Measurements from ENCODE around the gene GPN1. TPM values are rescaled to one million over a fixed set of nuclear protein-coding genes. Genes with fewer than 3 reads are reported as not detected.
A peak's percentile ranks its signal among the peaks of the same experiment; 100 is the strongest.
"Not testable (repeated sequence)": the region's sequence is repeated elsewhere in the genome, so short reads cannot be mapped to it uniquely, and the experiment has no call there.

Gene GPN1
- total and polyA plus RNA-seq, 2 of the 8 experiments (the other 6 are each of a cell fraction or from before 2014, with no cell fraction given): 38.7 to 43.5 TPM

- H3K27ac ChIP-seq (ENCODE audit: low read depth, low read length); H2BK5ac ChIP-seq (ENCODE audit: low read depth, low read length); H3K56ac ChIP-seq (replicated peaks; ENCODE audit: insufficient read length, low read depth, low read length); H3K4me2 ChIP-seq (ENCODE audit: insufficient read depth in 1 of 2, low read depth in 2 of 2, low read length in 2 of 2); H3K23ac ChIP-seq (ENCODE audit: insufficient read length); CTCF ChIA-PET (ENCODE audit: partially characterized antibody); H4K20me1 ChIP-seq (replicated peaks in 1 of 2; ENCODE audit: control insufficient read depth in 1 of 2, insufficient read depth in 2 of 2, low read length in 2 of 2); H2BK12ac ChIP-seq (ENCODE audit: low read depth, low read length); H3K18ac ChIP-seq (ENCODE audit: extremely low read depth, low read length); H3K4me3 ChIP-seq (ENCODE audit: extremely low read depth in 1 of 4, insufficient read depth in 2 of 4, low read depth in 3 of 4, low read length in 4 of 4); H2BK120ac ChIP-seq (replicated peaks; ENCODE audit: low read depth, low read length); H3K14ac ChIP-seq (ENCODE audit: insufficient read length); H4K8ac ChIP-seq (ENCODE audit: extremely low read depth, insufficient read depth, low read length); H4K91ac ChIP-seq (replicated peaks; ENCODE audit: insufficient read length, low read length); H3K9ac ChIP-seq (replicated peaks in 1 of 4; ENCODE audit: extremely low read depth in 1 of 4, low read depth in 3 of 4, low read length in 3 of 4); H3K79me1 ChIP-seq (ENCODE audit: low read depth, low read length); FAIRE-seq; H3K4ac ChIP-seq (replicated peaks; ENCODE audit: insufficient read length, low read depth, low read length); H2AK5ac ChIP-seq (ENCODE audit: low read depth, low read length); H2BK20ac ChIP-seq (ENCODE audit: low read length); H3K23me2 ChIP-seq (ENCODE audit: low read depth, low read length); H3K4me1 ChIP-seq (replicated peaks in 1 of 4; ENCODE audit: control insufficient read depth in 3 of 4, insufficient read depth in 4 of 4, low read length in 3 of 4); H2AFZ ChIP-seq (ENCODE audit: low read length); H2BK15ac ChIP-seq (ENCODE audit: low read length); H4K5ac ChIP-seq (ENCODE audit: insufficient read length, low read depth, low read length); POLR2A ChIA-PET (ENCODE audit: partially characterized antibody); DNase-seq (ENCODE audit: low read depth in 1 of 2, low spot score in 2 of 2); H3K36me3 ChIP-seq (ENCODE audit: control insufficient read depth in 2 of 4, insufficient read depth in 4 of 4, low read length in 3 of 4); H3K27me3 ChIP-seq (replicated peaks in 1 of 4; ENCODE audit: control insufficient read depth in 3 of 4, extremely low read depth in 1 of 4, insufficient read depth in 3 of 4, low read length in 3 of 4): not testable (repeated sequence)
- H3K79me2 ChIP-seq (ENCODE audit: control insufficient read depth in 1 of 2, insufficient read depth in 2 of 2, low read length in 2 of 2): peaks cover 22 to 69% of the 10 kb centered on the region in 2 experiments
- WGBS, 2 experiments (ENCODE audit: extremely low coverage in 1 of 2, insufficient coverage in 1 of 2, insufficient read length in 1 of 2, insufficient replicate concordance in 2 of 2, low coverage in 1 of 2, low lambda C conversion rate in 2 of 2, missing lambda C conversion rate in 1 of 2): 94% methylated on average over 28 of the region's 45 CpGs; no CpG with 5 or more reads in 1 of the 2 experiments
- TF ChIP-seq EP300 (IDR thresholded peaks at IDR 0.05; ENCODE audit: borderline replicate concordance in 1 of 2, low read depth in 2 of 2, low read length in 2 of 2): peak in 1 of 2 experiments; percentile 16; a peak in 1 of 3 replicates
- peaks cover 6 to 25% of the 10 kb centered on the region in 2 experiments; a peak in 3 of 4 replicates for H3K9me3 ChIP-seq (ENCODE audit: insufficient read depth in 2 of 2, low read depth in 1 of 2, low read length in 1 of 2)
These were observed 34.7 kb upstream of the GPN1 start for GRCh38 chr2:27594020-27594703.
